Astrocyte (in vitro differentiated cells and primary cell): ENCODE measurements around the gene SCYL1. TPM values are rescaled to one million over a fixed set of nuclear protein-coding genes. Genes with fewer than 3 reads are reported as not detected.
A peak's percentile ranks its signal among the peaks of the same experiment; 100 is the strongest.
"Not testable (repeated sequence)": the region's sequence is repeated elsewhere in the genome, so short reads cannot be mapped to it uniquely, and the experiment has no call there.

Source experiments
- DNase-seq: peaks from one replicate; pipeline ENCODE4 v3.0.0-alpha.2; 2010; ENCODE audit warnings: low read depth
- FAIRE-seq: peaks from 2 replicates; lab custom pipeline; 2011; peaks lifted over from hg19 to GRCh38; lab: Jason Lieb, UNC
- H2AFZ ChIP-seq: 2 replicates; pipeline ENCODE4 v1.6.0; 2012; ENCODE audit warnings: low read depth, low read length, inconsistent platforms
- H3K27ac ChIP-seq: 2 replicates; pipeline ENCODE4 v1.5.1; 2011; ENCODE audit warnings: low read depth, low read length, inconsistent platforms
- H3K27me3 ChIP-seq: 2 replicates; pipeline ENCODE4 v1.6.0; 2011; ENCODE audit warnings: low read length, inconsistent platforms; ENCODE audit not compliant: insufficient read depth
- H3K36me3 ChIP-seq: 2 replicates; pipeline ENCODE4 v1.5.1; 2011; ENCODE audit warnings: low read length, inconsistent platforms; ENCODE audit not compliant: insufficient read depth
- H3K4me1 ChIP-seq: 2 replicates; pipeline ENCODE4 v1.5.1; 2011; ENCODE audit warnings: low read length, inconsistent platforms; ENCODE audit not compliant: insufficient read depth
- H3K4me2 ChIP-seq: 2 replicates; pipeline ENCODE4 v1.6.0; 2012; ENCODE audit warnings: low read length, inconsistent platforms
- H3K4me3 ChIP-seq: 2 replicates; pipeline ENCODE4 v1.5.1; 2011; ENCODE audit warnings: low read depth, mild to moderate bottlenecking, low read length, inconsistent platforms; ENCODE audit not compliant: insufficient read depth
- H3K79me2 ChIP-seq: 2 replicates; pipeline ENCODE4 v1.6.0; 2012; ENCODE audit warnings: mild to moderate bottlenecking, low read length, inconsistent platforms; ENCODE audit not compliant: insufficient read depth
- H3K9ac ChIP-seq: 2 replicates; pipeline ENCODE4 v1.6.0; 2012; ENCODE audit warnings: mild to moderate bottlenecking, low read length, inconsistent platforms
- H3K9me3 ChIP-seq: 2 replicates; pipeline ENCODE4 v1.5.1; 2012; ENCODE audit warnings: low read depth, mild to moderate bottlenecking, low read length, inconsistent platforms; ENCODE audit not compliant: insufficient read depth
- H4K20me1 ChIP-seq: 2 replicates; pipeline ENCODE4 v1.6.0; 2012; ENCODE audit warnings: low read length, inconsistent platforms; ENCODE audit not compliant: insufficient read depth
- H3K27ac Mint-ChIP-seq: one replicate; pipeline ENCODE4 v1.8.0; 2021; ENCODE audit warnings: mild to moderate bottlenecking, mixed read lengths; ENCODE audit not compliant: unreplicated experiment
- H3K27me3 Mint-ChIP-seq: one replicate; pipeline ENCODE4 v1.8.0; 2021; ENCODE audit warnings: low read depth, mixed read lengths; ENCODE audit not compliant: unreplicated experiment
- H3K36me3 Mint-ChIP-seq: one replicate; pipeline ENCODE4 v1.8.0; 2021; ENCODE audit warnings: low read depth, mixed read lengths; ENCODE audit not compliant: unreplicated experiment
- H3K4me1 Mint-ChIP-seq: one replicate; pipeline ENCODE4 v1.8.0; 2021; ENCODE audit warnings: low read depth, mixed read lengths; ENCODE audit not compliant: unreplicated experiment
- H3K4me3 Mint-ChIP-seq: one replicate; pipeline ENCODE4 v1.8.0; 2021; ENCODE audit warnings: mild to moderate bottlenecking, moderate library complexity, mixed read lengths; ENCODE audit not compliant: unreplicated experiment
- H3K9me3 Mint-ChIP-seq: one replicate; pipeline ENCODE4 v1.8.0; 2021; ENCODE audit warnings: mild to moderate bottlenecking, mixed read lengths; ENCODE audit not compliant: unreplicated experiment
- EZH2 ChIP-seq: IDR thresholded peaks from 2 replicates; pipeline ENCODE4 v1.6.1; 2012; ENCODE audit warnings: mild to moderate bottlenecking, low read length, inconsistent platforms; ENCODE audit not compliant: insufficient read depth
- total RNA-seq: library from RNA; stranded (reverse); gene quantifications from 2 replicates; pipeline ENCODE4 v1.2.1, GENCODE V29; 2021
- TF ChIP-seq, protein P1 (sequence below): IDR thresholded peaks from 2 replicates; pipeline ENCODE4 v1.5.1; 2011; ENCODE audit warnings: low read depth, mild to moderate bottlenecking, inconsistent platforms, low read length, moderate library complexity; ENCODE audit not compliant: insufficient read depth

Gene SCYL1
- total RNA-seq, 1 donor from 2014 or later, result 106 TPM

DNA sequence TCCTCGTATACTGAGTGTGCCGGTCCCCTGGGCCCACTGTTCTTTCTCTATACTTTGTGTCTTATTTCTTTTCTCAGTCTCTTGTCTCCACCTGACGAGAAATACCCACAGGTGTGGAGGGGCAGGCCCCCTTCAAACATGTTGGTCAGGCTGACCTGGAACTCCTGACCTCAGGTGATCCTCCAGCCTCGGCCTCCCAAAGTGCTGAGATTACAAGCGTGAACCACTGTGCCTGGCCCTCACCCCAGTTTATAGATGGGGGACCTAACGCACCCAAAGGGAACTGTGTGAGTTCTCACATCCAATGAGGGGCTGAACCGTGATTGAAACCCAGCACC is 1.3 kb upstream of the SCYL1 start:
- not testable (repeated sequence) for H3K27me3 Mint-ChIP-seq, H3K9ac ChIP-seq, FAIRE-seq, H3K4me3 ChIP-seq, H3K9me3 ChIP-seq, H3K9me3 Mint-ChIP-seq, H3K27ac ChIP-seq, DNase-seq, H3K27ac Mint-ChIP-seq, H2AFZ ChIP-seq, H3K4me2 ChIP-seq, H3K27me3 ChIP-seq, H3K36me3 ChIP-seq, H3K36me3 Mint-ChIP-seq
- H4K20me1 ChIP-seq, result peaks cover 27% of the 10 kb centered on the region
- H3K4me1 Mint-ChIP-seq, result peaks cover 22% of the 10 kb centered on the region
- H3K79me2 ChIP-seq, result peaks cover 28% of the 10 kb centered on the region
- H3K4me3 Mint-ChIP-seq, result peak overlapping the region; percentile 60
- H3K4me1 ChIP-seq, result peaks cover 14% of the 10 kb centered on the region

DNA sequence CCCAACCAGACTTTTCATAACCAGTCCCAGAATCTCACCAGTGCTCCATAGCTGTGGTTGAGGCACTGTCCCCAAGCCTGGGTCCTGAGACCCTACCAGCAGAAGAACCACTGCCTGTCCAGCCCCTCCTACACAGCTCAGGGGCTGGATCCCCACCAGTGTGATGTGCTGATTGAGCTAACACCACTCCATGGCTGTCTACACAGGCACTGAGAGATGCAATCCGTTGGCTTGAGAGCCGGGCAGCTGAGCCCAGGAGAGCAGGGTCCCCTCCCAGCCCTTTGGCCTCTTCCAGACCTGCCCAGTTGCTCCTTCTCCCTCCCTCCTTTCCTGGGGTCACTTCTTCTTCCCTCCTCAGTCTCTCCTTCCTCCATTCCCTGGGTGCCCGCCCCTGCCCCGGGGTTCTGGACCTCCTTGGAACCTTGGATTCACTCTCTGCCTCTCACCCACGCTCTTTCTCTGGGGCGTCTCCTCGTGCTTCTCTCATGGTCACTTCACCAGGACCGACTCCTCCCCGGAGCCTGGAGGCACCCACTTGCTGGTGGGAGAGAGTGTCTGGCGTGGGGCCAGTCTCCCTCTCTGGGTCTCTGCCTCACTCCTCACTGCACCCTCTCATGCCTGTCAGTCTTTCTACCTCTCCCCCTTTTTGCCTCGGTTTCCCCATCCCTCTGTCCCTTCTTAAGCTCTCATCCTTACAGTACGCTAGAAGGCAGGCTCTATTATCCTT is 706 bp upstream of the SCYL1 start:
- Histone ChIP-seq H3K79me2 (peaks cover 34% of the 10 kb centered on the region), H2AFZ (peak overlapping the region; percentile 59), H3K27ac (no peak overlapping the region), H3K4me2 (peak overlapping the region; percentile 87), H3K9ac (peak overlapping the region; percentile 67), H3K9me3 (no peaks in the 10 kb centered on the region), H3K36me3 (no peaks in the 10 kb centered on the region), H3K4me1 (peaks cover 14% of the 10 kb centered on the region), H3K27me3 (no peaks in the 10 kb centered on the region), H3K4me3 (peak overlapping the region; percentile 46), H4K20me1 (peaks cover 33% of the 10 kb centered on the region)
- Mint-ChIP-seq H3K4me1 (peaks cover 26% of the 10 kb centered on the region), H3K36me3 (peaks cover 8% of the 10 kb centered on the region), H3K27ac (no peak overlapping the region), H3K9me3 (peaks cover 5% of the 10 kb centered on the region), H3K27me3 (no peaks in the 10 kb centered on the region), H3K4me3 (peak overlapping the region; percentile 60)
- TF ChIP-seq, protein P1, sequence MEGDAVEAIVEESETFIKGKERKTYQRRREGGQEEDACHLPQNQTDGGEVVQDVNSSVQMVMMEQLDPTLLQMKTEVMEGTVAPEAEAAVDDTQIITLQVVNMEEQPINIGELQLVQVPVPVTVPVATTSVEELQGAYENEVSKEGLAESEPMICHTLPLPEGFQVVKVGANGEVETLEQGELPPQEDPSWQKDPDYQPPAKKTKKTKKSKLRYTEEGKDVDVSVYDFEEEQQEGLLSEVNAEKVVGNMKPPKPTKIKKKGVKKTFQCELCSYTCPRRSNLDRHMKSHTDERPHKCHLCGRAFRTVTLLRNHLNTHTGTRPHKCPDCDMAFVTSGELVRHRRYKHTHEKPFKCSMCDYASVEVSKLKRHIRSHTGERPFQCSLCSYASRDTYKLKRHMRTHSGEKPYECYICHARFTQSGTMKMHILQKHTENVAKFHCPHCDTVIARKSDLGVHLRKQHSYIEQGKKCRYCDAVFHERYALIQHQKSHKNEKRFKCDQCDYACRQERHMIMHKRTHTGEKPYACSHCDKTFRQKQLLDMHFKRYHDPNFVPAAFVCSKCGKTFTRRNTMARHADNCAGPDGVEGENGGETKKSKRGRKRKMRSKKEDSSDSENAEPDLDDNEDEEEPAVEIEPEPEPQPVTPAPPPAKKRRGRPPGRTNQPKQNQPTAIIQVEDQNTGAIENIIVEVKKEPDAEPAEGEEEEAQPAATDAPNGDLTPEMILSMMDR, result no peak
- no peak for TF ChIP-seq EZH2
- no peak for DNase-seq
- FAIRE-seq, result no peak

DNA sequence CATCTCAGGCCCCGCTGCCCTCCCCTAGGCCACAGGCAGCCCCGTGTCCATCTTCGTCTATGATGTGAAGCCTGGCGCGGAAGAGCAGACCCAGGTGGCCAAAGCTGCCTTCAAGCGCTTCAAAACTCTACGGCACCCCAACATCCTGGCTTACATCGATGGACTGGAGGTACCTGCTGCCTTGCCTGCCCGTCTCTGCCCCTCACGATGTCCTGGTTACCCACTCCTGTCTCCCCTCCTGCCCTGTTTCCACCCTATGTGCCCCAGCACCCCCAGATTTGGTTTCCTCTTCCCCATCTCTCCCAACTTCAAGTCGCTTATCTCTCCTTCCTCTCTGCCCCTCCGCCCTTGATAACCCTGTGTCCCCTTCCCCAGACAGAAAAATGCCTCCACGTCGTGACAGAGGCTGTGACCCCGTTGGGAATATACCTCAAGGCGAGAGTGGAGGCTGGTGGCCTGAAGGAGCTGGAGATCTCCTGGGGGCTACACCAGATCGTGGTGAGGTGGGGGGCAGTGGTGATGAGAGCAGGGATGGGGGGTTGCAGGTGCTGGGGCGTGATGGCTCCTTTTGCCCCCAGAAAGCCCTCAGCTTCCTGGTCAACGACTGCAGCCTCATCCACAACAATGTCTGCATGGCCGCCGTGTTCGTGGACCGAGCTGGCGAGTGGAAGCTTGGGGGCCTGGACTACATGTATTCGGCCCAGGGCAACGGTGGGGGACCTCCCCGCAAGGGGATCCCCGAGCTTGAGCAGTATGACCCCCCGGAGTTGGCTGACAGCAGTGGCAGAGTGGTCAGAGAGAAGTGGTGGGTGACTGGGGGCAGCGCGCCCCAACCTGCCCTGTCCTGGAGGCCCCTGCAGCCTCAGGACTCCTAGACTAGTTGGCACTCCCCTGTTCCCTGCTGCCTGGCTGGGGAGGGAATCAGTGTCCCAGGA is 930 bp downstream of the SCYL1 start:
- Histone ChIP-seq H3K4me2 (peak overlapping the region; percentile 98), H3K27ac (peak overlapping the region; percentile 83), H3K4me3 (peak overlapping the region; percentile 73), H3K79me2 (peaks cover 39% of the 10 kb centered on the region), H3K9ac (peak overlapping the region; percentile 95), H3K36me3 (peaks cover 7% of the 10 kb centered on the region), H4K20me1 (peaks cover 49% of the 10 kb centered on the region), H3K4me1 (peaks cover 14% of the 10 kb centered on the region), H3K27me3 (no peaks in the 10 kb centered on the region), H3K9me3 (no peaks in the 10 kb centered on the region), H2AFZ (peak overlapping the region; percentile 59)
- Mint-ChIP-seq H3K27me3 (no peaks in the 10 kb centered on the region), H3K27ac (peak overlapping the region; percentile 92), H3K4me3 (peak overlapping the region; percentile 88), H3K9me3 (peaks cover 5% of the 10 kb centered on the region), H3K4me1 (peaks cover 28% of the 10 kb centered on the region), H3K36me3 (peaks cover 14% of the 10 kb centered on the region)
- no peak for FAIRE-seq
- TF ChIP-seq, protein P1, result no peak
- TF ChIP-seq EZH2, result no peak
- no peak for DNase-seq
